Activated CD4-positive, alpha-beta memory T cell treated with anti-CD3 and anti-CD28 coated beads for 36 hours (primary cell): Measurements from ENCODE around the gene NUPR1. TPM values are rescaled to one million over a fixed set of nuclear protein-coding genes. Genes with fewer than 3 reads are reported as not detected.
A peak's percentile ranks its signal among the peaks of the same experiment; 100 is the strongest.
"Not testable (repeated sequence)": the region's sequence is repeated elsewhere in the genome, so short reads cannot be mapped to it uniquely, and the experiment has no call there.

Source experiments
- CTCF ChIA-PET: fragments of 350-600 bp; sonication (Branson Sonifier 250); formaldehyde crosslinking; loops from one replicate; lab custom pipeline; 2021; ENCODE audit warnings: antibody characterized with exemption, inconsistent platforms; lab: Charles Lee
- POLR2A ChIA-PET: fragments of 350-600 bp; sonication (Branson Sonifier 250); formaldehyde crosslinking; loops from one replicate; lab custom pipeline; 2021; ENCODE audit warnings: antibody characterized with exemption; lab: Charles Lee
- DNase-seq: peaks from one replicate; pipeline ENCODE4 v3.0.0-alpha.2; 2020
- H3K27ac Mint-ChIP-seq: one replicate; pipeline ENCODE4 v1.8.0; 2021; ENCODE audit warnings: mixed read lengths
- H3K27me3 Mint-ChIP-seq: one replicate; pipeline ENCODE4 v1.8.0; 2021; ENCODE audit warnings: mixed read lengths
- H3K36me3 Mint-ChIP-seq: one replicate; pipeline ENCODE4 v1.8.0; 2021; ENCODE audit warnings: mixed read lengths
- H3K4me1 Mint-ChIP-seq: one replicate; pipeline ENCODE4 v1.8.0; 2021; ENCODE audit warnings: low read depth, mixed read lengths
- H3K4me3 Mint-ChIP-seq: one replicate; pipeline ENCODE4 v1.8.0; 2021; ENCODE audit warnings: mild to moderate bottlenecking, mixed read lengths
- H3K9me3 Mint-ChIP-seq: one replicate; pipeline ENCODE4 v1.8.0; 2021; ENCODE audit warnings: mixed read lengths
- intact Hi-C: fragments of 100-400 bp; cut with micrococcal nuclease; formaldehyde crosslinking; loops from one replicate; pipeline ENCODE4 v1.15.1; 2023
- total RNA-seq, 2 experiments: library from RNA; stranded (reverse); gene quantifications; one replicate each; pipeline ENCODE4 v1.2.3, GENCODE V29; 2021

NUPR1 gene
- total RNA-seq, 2 experiments from 2014 or later = not detected

GRCh38 chr16:28491230-28491969, 47.4 kb downstream of the NUPR1 start:
- Mint-ChIP-seq H3K4me1 (peaks cover 58% of the 10 kb centered on the region), H3K4me3 (peak overlapping the region; percentile 95), H3K27ac (peak overlapping the region; percentile 100), H3K9me3 (no peaks in the 10 kb centered on the region), H3K27me3 (no peaks in the 10 kb centered on the region), H3K36me3 (peaks cover 11% of the 10 kb centered on the region)
- intact Hi-C loops = no loop called here
- peak; percentile 34 for DNase-seq
- ChIA-PET CTCF (interaction anchor here (0.8 to 1.1 kb wide), 3 partner anchors 63 to 75 kb away, joined by 3 to 5 read pairs (median 3); partner anchors contain the start of gene SGF29), POLR2A (interaction anchor here (0.6 kb wide), 1 partner anchor 47 kb away, joined by 4 read pairs; the partner anchor contains the start of gene NUPR1)

- H3K9me3 Mint-ChIP-seq = no peaks in the 10 kb centered on the region
- CTCF ChIA-PET = no interaction called here
- intact Hi-C loops = no loop called here
- H3K27me3 Mint-ChIP-seq = no peaks in the 10 kb centered on the region
- no peak overlapping the region for H3K4me3 Mint-ChIP-seq
- H3K4me1 Mint-ChIP-seq = peaks cover 20% of the 10 kb centered on the region
- no peak overlapping the region for H3K27ac Mint-ChIP-seq
- H3K36me3 Mint-ChIP-seq = peaks cover 15% of the 10 kb centered on the region
- no peak for DNase-seq
- POLR2A ChIA-PET = no interaction called here
Observed at GRCh38 chr16:28486266-28486665, 52.5 kb downstream of the NUPR1 start.

- POLR2A ChIA-PET, H3K4me1 Mint-ChIP-seq, DNase-seq, H3K27ac Mint-ChIP-seq, intact Hi-C loops, H3K27me3 Mint-ChIP-seq, H3K9me3 Mint-ChIP-seq, H3K36me3 Mint-ChIP-seq, H3K4me3 Mint-ChIP-seq: not testable (repeated sequence)
- CTCF ChIA-PET = interaction anchor here (0.6 kb wide), 1 partner anchor 303 kb away, joined by 5 read pairs; no protein-coding TSS in a partner anchor
Observed at GRCh38 chr16:28483361-28483760, 55.4 kb downstream of the NUPR1 start.

Other genes starting within 250 kb of the NUPR1 start
- gene SBK1, start 246.4 kb downstream of the NUPR1 start, total RNA-seq = 1 to 10 TPM; 2.9 to 3.8 TPM
- 1 to 10 TPM; 1.8 to 2.5 TPM for gene NPIPB6, start 175.5 kb downstream of the NUPR1 start, total RNA-seq
- gene EIF3CL, start 135.1 kb downstream of the NUPR1 start, total RNA-seq = 10 to 100 TPM; 50.9 to 53.2 TPM
- gene NPIPB7, start 66.6 kb downstream of the NUPR1 start, total RNA-seq = not detected
- 10 to 100 TPM; 17.0 to 17.4 TPM for gene CLN3, start 46.9 kb downstream of the NUPR1 start, total RNA-seq
- gene APOBR, start 44.3 kb downstream of the NUPR1 start, total RNA-seq = 1 to 10 TPM; 2.9 to 3.1 TPM
- gene IL27, start 32.1 kb downstream of the NUPR1 start, total RNA-seq = not detected
- 10 to 100 TPM; 17.8 to 18.5 TPM for gene SGF29, start 14.9 kb upstream of the NUPR1 start, total RNA-seq
- gene SULT1A2, start 58.1 kb upstream of the NUPR1 start, total RNA-seq = under 1 TPM in 1 of 2 experiments, not detected in 1; 0.24 TPM
- gene SULT1A1, start 71.1 kb upstream of the NUPR1 start, total RNA-seq = 1 to 10 TPM; 8.7 to 9.0 TPM
- under 1 TPM in 1 of 2 experiments, not detected in 1; 0.27 TPM for gene NPIPB8, start 99.1 kb upstream of the NUPR1 start, total RNA-seq
- 100 to 1,000 TPM; 795 to 817 TPM for gene EIF3C, start 172.5 kb upstream of the NUPR1 start, total RNA-seq
- gene NPIPB9, start 212.8 kb upstream of the NUPR1 start, total RNA-seq = under 1 TPM; 0.52 to 0.58 TPM